Stimulated activated CD4-positive, alpha-beta T cell treated with anti-CD3 and anti-CD28 coated beads, Interleukin-15, amount 100 ng/mL, for 24 hours (primary cell): ENCODE results near the gene GAB3.
A peak's percentile ranks its signal among the peaks of the same experiment; 100 is the strongest.
"Not testable (repeated sequence)": the region's sequence is repeated elsewhere in the genome, so short reads cannot be mapped to it uniquely, and the experiment has no call there.

Experiments
- DNase-seq: peaks from one replicate; pipeline ENCODE4 v3.0.0-alpha.2; 2020

The GAB3 gene

GRCh38 chrX:154719132-154719675, 31.7 kb downstream of the GAB3 start:
- peak; percentile 45 for DNase-seq

GRCh38 chrX:154718616-154719015, 32.3 kb downstream of the GAB3 start:
- DNase-seq: no peak

- no peak for DNase-seq
Measured at GRCh38 chrX:154717824-154718223, 33.1 kb downstream of the GAB3 start.

- no peak for DNase-seq
Measured at GRCh38 chrX:154715825-154716224, 35.1 kb downstream of the GAB3 start.

- peak; percentile 49 for DNase-seq
Measured at GRCh38 chrX:154714925-154715324, 36.0 kb downstream of the GAB3 start.

- DNase-seq: no peak
Measured at GRCh38 chrX:154712781-154713740, 37.8 kb downstream of the GAB3 start.

GRCh38 chrX:154711264-154711663, 39.6 kb downstream of the GAB3 start:
- no peak for DNase-seq

GRCh38 chrX:154710309-154710708, 40.6 kb downstream of the GAB3 start:
- no peak for DNase-seq

GRCh38 chrX:154698630-154699248, 52.1 kb downstream of the GAB3 start:
- no peak for DNase-seq

- DNase-seq: no peak
Measured at GRCh38 chrX:154696676-154697045, 54.2 kb downstream of the GAB3 start.

- DNase-seq: no peak
Measured at GRCh38 chrX:154695911-154696675, 54.8 kb downstream of the GAB3 start.

GRCh38 chrX:154693394-154693793, 57.5 kb downstream of the GAB3 start:
- no peak for DNase-seq

- DNase-seq: not testable (repeated sequence)
Measured at GRCh38 chrX:154690438-154690837, 60.4 kb downstream of the GAB3 start.

GRCh38 chrX:154672084-154672483, 78.8 kb downstream of the GAB3 start:
- not testable (repeated sequence) for DNase-seq

- DNase-seq: peak; percentile 3
Measured at GRCh38 chrX:154670848-154671247, 80.0 kb downstream of the GAB3 start.

- DNase-seq: no peak
Measured at GRCh38 chrX:154661899-154662298, 89.0 kb downstream of the GAB3 start.

- no peak for DNase-seq
Measured at GRCh38 chrX:154661170-154661569, 89.7 kb downstream of the GAB3 start.

GRCh38 chrX:154660541-154660940, 90.3 kb downstream of the GAB3 start:
- no peak for DNase-seq

GRCh38 chrX:154658957-154659356, 91.9 kb downstream of the GAB3 start:
- no peak for DNase-seq

- no peak for DNase-seq
Measured at GRCh38 chrX:154658187-154658586, 92.7 kb downstream of the GAB3 start.

GRCh38 chrX:154657226-154657805, 93.6 kb downstream of the GAB3 start:
- DNase-seq: no peak

- no peak for DNase-seq
Measured at GRCh38 chrX:154655786-154656185, 95.1 kb downstream of the GAB3 start.

GRCh38 chrX:154655346-154655745, 95.5 kb downstream of the GAB3 start:
- DNase-seq: no peak
